ENCODE measurements around the gene ARIH2. TPM values are rescaled to one million over a fixed set of nuclear protein-coding genes. Genes with fewer than 3 reads are reported as not detected.

Gene ARIH2
- total RNA-seq, 1 experiment from 2014 or later: 113 TPM

- peak overlapping the region; percentile 93 for H3K27ac ChIP-seq (ENCODE audit: low read length)
- no peak for DNase-seq
- no peaks in the 10 kb centered on the region for H3K9me2 ChIP-seq (replicated peaks; ENCODE audit: insufficient read depth, low read length)
- peaks cover 12% of the 10 kb centered on the region; the same call in 1 of the 2 replicates for H3K36me3 ChIP-seq (ENCODE audit: insufficient read depth, low read length)
- peak overlapping the region; percentile 82 for H3K4me3 ChIP-seq (ENCODE audit: low read length)
- H3K4me2 ChIP-seq (ENCODE audit: low read depth, low read length, poor library complexity, severe bottlenecking): peak overlapping the region; percentile 97
- H3K9me3 ChIP-seq (ENCODE audit: low read length): no peaks in the 10 kb centered on the region
- H2AFZ ChIP-seq (ENCODE audit: low read length): no peak overlapping the region
- H3K79me2 ChIP-seq (ENCODE audit: low read length): peaks cover 32% of the 10 kb centered on the region
- peaks cover 3% of the 10 kb centered on the region; the same call in 1 of the 2 replicates for H4K20me1 ChIP-seq (ENCODE audit: insufficient read depth, low read depth, low read length)
- peaks cover 50% of the 10 kb centered on the region for H3K4me1 ChIP-seq (ENCODE audit: low read length)
- no peaks in the 10 kb centered on the region for H3K27me3 ChIP-seq (ENCODE audit: low read length)
- H3K9ac ChIP-seq (ENCODE audit: low read length): peak overlapping the region; percentile 96
Measured at GRCh38 chr3:49018707-49019006, 100.0 kb downstream of the ARIH2 start.

- Histone ChIP-seq H3K9ac (ENCODE audit: low read length) (peak overlapping the region; percentile 96), H3K79me2 (ENCODE audit: low read length) (peaks cover 45% of the 10 kb centered on the region), H3K9me3 (ENCODE audit: low read length) (no peaks in the 10 kb centered on the region), H3K4me2 (ENCODE audit: low read depth, low read length, poor library complexity, severe bottlenecking) (peak overlapping the region; percentile 97), H3K9me2 (replicated peaks; ENCODE audit: insufficient read depth, low read length) (no peaks in the 10 kb centered on the region), H3K4me3 (ENCODE audit: low read length) (peak overlapping the region; percentile 82), H3K27ac (ENCODE audit: low read length) (peak overlapping the region; percentile 93), H3K27me3 (ENCODE audit: low read length) (no peaks in the 10 kb centered on the region), H3K4me1 (ENCODE audit: low read length) (peaks cover 56% of the 10 kb centered on the region), H2AFZ (ENCODE audit: low read length) (no peak overlapping the region), H4K20me1 (ENCODE audit: insufficient read depth, low read depth, low read length) (peaks cover 6% of the 10 kb centered on the region; the same call in 1 of the 2 replicates), H3K36me3 (ENCODE audit: insufficient read depth, low read length) (peaks cover 19% of the 10 kb centered on the region)
- DNase-seq: no peak
Measured at GRCh38 chr3:49019941-49020329, 101.3 kb downstream of the ARIH2 start.

- peak; percentile 81 for DNase-seq
- Histone ChIP-seq H3K4me3 (ENCODE audit: low read length) (peak overlapping the region; percentile 82), H3K4me1 (ENCODE audit: low read length) (peaks cover 62% of the 10 kb centered on the region), H3K9me3 (ENCODE audit: low read length) (no peaks in the 10 kb centered on the region), H3K4me2 (ENCODE audit: low read depth, low read length, poor library complexity, severe bottlenecking) (peak overlapping the region; percentile 97), H3K9me2 (replicated peaks; ENCODE audit: insufficient read depth, low read length) (no peaks in the 10 kb centered on the region), H4K20me1 (ENCODE audit: insufficient read depth, low read depth, low read length) (peaks cover 11% of the 10 kb centered on the region; the same call in 1 of the 2 replicates), H3K27me3 (ENCODE audit: low read length) (no peaks in the 10 kb centered on the region), H3K79me2 (ENCODE audit: low read length) (peaks cover 51% of the 10 kb centered on the region), H3K36me3 (ENCODE audit: insufficient read depth, low read length) (peaks cover 23% of the 10 kb centered on the region), H3K9ac (ENCODE audit: low read length) (peak overlapping the region; percentile 96), H2AFZ (ENCODE audit: low read length) (no peak overlapping the region), H3K27ac (ENCODE audit: low read length) (peak overlapping the region; percentile 93)
Measured at GRCh38 chr3:49020330-49021212, 101.9 kb downstream of the ARIH2 start.

GRCh38 chr3:49021213-49021812, 102.7 kb downstream of the ARIH2 start:
- H3K27me3 ChIP-seq (ENCODE audit: low read length): no peaks in the 10 kb centered on the region
- peaks cover 55% of the 10 kb centered on the region for H3K79me2 ChIP-seq (ENCODE audit: low read length)
- H2AFZ ChIP-seq (ENCODE audit: low read length): no peak overlapping the region
- peak; percentile 100 for DNase-seq
- H3K36me3 ChIP-seq (ENCODE audit: insufficient read depth, low read length): peaks cover 23% of the 10 kb centered on the region
- peak overlapping the region; percentile 93 for H3K27ac ChIP-seq (ENCODE audit: low read length)
- H3K9ac ChIP-seq (ENCODE audit: low read length): peak overlapping the region; percentile 96
- H3K4me2 ChIP-seq (ENCODE audit: low read depth, low read length, poor library complexity, severe bottlenecking): peak overlapping the region; percentile 97
- no peaks in the 10 kb centered on the region for H3K9me3 ChIP-seq (ENCODE audit: low read length)
- peaks cover 11% of the 10 kb centered on the region; the same call in 1 of the 2 replicates for H4K20me1 ChIP-seq (ENCODE audit: insufficient read depth, low read depth, low read length)
- H3K4me1 ChIP-seq (ENCODE audit: low read length): peaks cover 70% of the 10 kb centered on the region
- H3K4me3 ChIP-seq (ENCODE audit: low read length): peak overlapping the region; percentile 82
- H3K9me2 ChIP-seq (replicated peaks; ENCODE audit: insufficient read depth, low read length): no peaks in the 10 kb centered on the region

GRCh38 chr3:49021813-49022687, 103.4 kb downstream of the ARIH2 start, which contains the start of gene NDUFAF3:
Gene NDUFAF3 (plus strand): TSS chr3:49022121. CDS start chr3:49022145, 24 bp downstream.
- Histone ChIP-seq H3K4me2 (ENCODE audit: low read depth, low read length, poor library complexity, severe bottlenecking) (peak within 1 kb of the TSS; percentile 97), H4K20me1 (ENCODE audit: insufficient read depth, low read depth, low read length) (peaks cover 11% of the 10 kb centered on the region; the same call in 1 of the 2 replicates), H2AFZ (ENCODE audit: low read length) (no peak within 1 kb of the TSS; the same call in 1 of the 2 replicates), H3K79me2 (ENCODE audit: low read length) (peaks cover 59% of the 10 kb centered on the region), H3K9ac (ENCODE audit: low read length) (peak within 1 kb of the TSS; percentile 96), H3K36me3 (ENCODE audit: insufficient read depth, low read length) (peaks cover 24% of the 10 kb centered on the region), H3K9me3 (ENCODE audit: low read length) (no peaks in the 10 kb centered on the region), H3K9me2 (replicated peaks; ENCODE audit: insufficient read depth, low read length) (no peaks in the 10 kb centered on the region), H3K27me3 (ENCODE audit: low read length) (no peaks in the 10 kb centered on the region), H3K4me3 (ENCODE audit: low read length) (peak within 1 kb of the TSS; percentile 82), H3K27ac (ENCODE audit: low read length) (peak within 1 kb of the TSS; percentile 93), H3K4me1 (ENCODE audit: low read length) (peaks cover 69% of the 10 kb centered on the region)
- peak; percentile 98 for DNase-seq

- Histone ChIP-seq H3K4me2 (ENCODE audit: low read depth, low read length, poor library complexity, severe bottlenecking) (peak overlapping the region; percentile 97), H3K4me1 (ENCODE audit: low read length) (peaks cover 69% of the 10 kb centered on the region), H4K20me1 (ENCODE audit: insufficient read depth, low read depth, low read length) (peaks cover 11% of the 10 kb centered on the region; the same call in 1 of the 2 replicates), H3K9me3 (ENCODE audit: low read length) (no peaks in the 10 kb centered on the region), H3K27me3 (ENCODE audit: low read length) (no peaks in the 10 kb centered on the region), H3K9me2 (replicated peaks; ENCODE audit: insufficient read depth, low read length) (no peaks in the 10 kb centered on the region), H3K9ac (ENCODE audit: low read length) (peak overlapping the region; percentile 96), H2AFZ (ENCODE audit: low read length) (no peak overlapping the region), H3K36me3 (ENCODE audit: insufficient read depth, low read length) (peaks cover 31% of the 10 kb centered on the region), H3K79me2 (ENCODE audit: low read length) (peaks cover 65% of the 10 kb centered on the region), H3K4me3 (ENCODE audit: low read length) (peak overlapping the region; percentile 82), H3K27ac (ENCODE audit: low read length) (peak overlapping the region; percentile 93)
- DNase-seq: peak; percentile 75
Measured at GRCh38 chr3:49022688-49023171, 104.1 kb downstream of the ARIH2 start.

GRCh38 chr3:49023775-49024174, 105.1 kb downstream of the ARIH2 start:
- H3K27me3 ChIP-seq (ENCODE audit: low read length): no peaks in the 10 kb centered on the region
- H3K79me2 ChIP-seq (ENCODE audit: low read length): peaks cover 76% of the 10 kb centered on the region
- peaks cover 38% of the 10 kb centered on the region for H3K36me3 ChIP-seq (ENCODE audit: insufficient read depth, low read length)
- peaks cover 76% of the 10 kb centered on the region for H3K4me1 ChIP-seq (ENCODE audit: low read length)
- no peaks in the 10 kb centered on the region for H3K9me2 ChIP-seq (replicated peaks; ENCODE audit: insufficient read depth, low read length)
- H4K20me1 ChIP-seq (ENCODE audit: insufficient read depth, low read depth, low read length): peaks cover 11% of the 10 kb centered on the region; the same call in 1 of the 2 replicates
- H3K9me3 ChIP-seq (ENCODE audit: low read length): no peaks in the 10 kb centered on the region
- no peak overlapping the region for H2AFZ ChIP-seq (ENCODE audit: low read length)
- peak overlapping the region; percentile 12; the same call in 1 of the 2 replicates for H3K4me3 ChIP-seq (ENCODE audit: low read length)
- H3K9ac ChIP-seq (ENCODE audit: low read length): peak overlapping the region; percentile 5; the same call in 1 of the 2 replicates
- no peak for DNase-seq
- H3K4me2 ChIP-seq (ENCODE audit: low read depth, low read length, poor library complexity, severe bottlenecking): peak overlapping the region; percentile 97
- H3K27ac ChIP-seq (ENCODE audit: low read length): peak overlapping the region; percentile 16; the same call in 1 of the 2 replicates
